A204.1 (cell line): ENCODE results near the gene TLX3.
"Not testable (repeated sequence)": the region's sequence is repeated elsewhere in the genome, so short reads cannot be mapped to it uniquely, and the experiment has no call there.

ENCODE experiments used
- FAIRE-seq: peaks from 2 replicates; lab custom pipeline; 2012; peaks lifted over from hg19 to GRCh38; lab: Jason Lieb, UNC

Gene TLX3

DNA sequence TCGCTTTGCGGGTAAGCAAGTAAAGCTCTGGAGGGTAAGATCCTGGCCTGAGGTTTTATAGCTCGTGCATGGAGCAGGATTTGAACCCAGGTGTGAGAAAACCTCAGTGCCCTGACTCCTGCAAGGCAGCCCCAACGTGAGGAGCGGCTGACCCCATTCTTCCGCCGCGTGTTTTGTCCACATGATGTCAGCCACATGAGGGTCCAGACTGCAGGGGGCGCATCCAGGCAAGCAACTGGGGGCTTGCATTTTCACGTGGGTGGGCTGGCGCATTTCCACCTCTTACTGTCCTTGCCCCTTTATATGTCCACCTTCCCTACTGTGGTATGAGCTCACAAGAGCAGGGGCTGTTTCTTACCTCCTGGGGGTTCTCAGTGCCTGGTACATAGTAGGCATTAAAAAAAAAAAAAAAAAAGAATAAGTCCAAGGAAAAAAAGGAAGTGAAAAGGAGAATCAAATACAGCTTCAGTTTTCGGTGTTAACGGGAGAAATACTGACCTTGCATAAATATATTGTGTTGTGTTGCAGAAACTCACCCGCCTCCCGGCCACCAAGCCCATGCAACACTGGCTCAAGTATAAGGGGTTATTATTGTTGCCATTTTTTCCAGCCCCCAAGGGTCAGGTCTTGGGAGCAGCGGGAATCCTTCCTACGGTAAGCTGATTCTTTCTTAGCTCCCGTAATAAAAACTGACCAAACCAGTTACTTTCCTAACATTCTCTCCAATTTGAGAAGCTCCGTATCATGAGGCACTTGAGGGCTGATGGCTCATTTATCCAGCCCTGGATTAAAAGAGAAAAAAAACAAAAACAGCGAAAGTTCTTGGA, 15.0 kb downstream of the TLX3 start:
- no peak for FAIRE-seq

DNA sequence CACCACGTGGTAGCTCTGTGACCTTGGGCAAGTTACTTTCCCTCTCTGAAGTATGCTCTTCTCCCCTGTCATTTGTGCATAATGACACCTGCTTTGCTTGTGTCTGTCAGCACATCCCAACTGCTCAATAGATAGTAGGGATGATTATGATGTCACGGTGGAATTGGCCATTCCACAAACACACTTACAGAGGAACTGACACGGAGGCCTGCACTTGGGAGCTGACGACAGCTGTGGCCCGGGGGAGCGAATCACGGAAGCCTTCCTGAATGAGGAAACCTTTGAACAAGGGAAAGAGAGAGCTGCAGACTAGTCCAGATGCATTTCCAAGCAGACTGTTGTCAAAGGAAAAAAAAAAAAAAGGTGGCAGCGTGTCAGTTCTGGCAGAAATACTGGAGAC, 21.0 kb downstream of the TLX3 start:
- FAIRE-seq: no peak

DNA sequence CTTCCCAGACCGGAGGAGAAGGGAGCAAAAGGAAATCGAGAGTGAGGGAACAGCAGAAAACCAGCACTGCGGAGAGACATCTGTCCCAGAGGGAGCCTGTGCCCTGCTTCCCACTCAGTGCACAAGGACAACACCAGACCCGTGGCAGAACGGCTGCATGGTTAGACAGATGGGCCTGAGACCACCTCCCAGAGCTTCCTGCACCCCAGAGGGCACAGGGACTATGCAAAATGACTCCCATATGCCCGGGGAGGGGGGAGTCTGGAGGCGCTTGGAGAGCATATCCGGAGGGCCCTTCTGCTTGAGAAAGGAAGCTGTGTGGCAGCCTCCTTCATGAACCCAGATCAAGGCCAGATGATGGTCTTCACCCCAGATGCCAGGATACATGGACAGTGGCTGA, 26.6 kb downstream of the TLX3 start:
- FAIRE-seq: no peak

DNA sequence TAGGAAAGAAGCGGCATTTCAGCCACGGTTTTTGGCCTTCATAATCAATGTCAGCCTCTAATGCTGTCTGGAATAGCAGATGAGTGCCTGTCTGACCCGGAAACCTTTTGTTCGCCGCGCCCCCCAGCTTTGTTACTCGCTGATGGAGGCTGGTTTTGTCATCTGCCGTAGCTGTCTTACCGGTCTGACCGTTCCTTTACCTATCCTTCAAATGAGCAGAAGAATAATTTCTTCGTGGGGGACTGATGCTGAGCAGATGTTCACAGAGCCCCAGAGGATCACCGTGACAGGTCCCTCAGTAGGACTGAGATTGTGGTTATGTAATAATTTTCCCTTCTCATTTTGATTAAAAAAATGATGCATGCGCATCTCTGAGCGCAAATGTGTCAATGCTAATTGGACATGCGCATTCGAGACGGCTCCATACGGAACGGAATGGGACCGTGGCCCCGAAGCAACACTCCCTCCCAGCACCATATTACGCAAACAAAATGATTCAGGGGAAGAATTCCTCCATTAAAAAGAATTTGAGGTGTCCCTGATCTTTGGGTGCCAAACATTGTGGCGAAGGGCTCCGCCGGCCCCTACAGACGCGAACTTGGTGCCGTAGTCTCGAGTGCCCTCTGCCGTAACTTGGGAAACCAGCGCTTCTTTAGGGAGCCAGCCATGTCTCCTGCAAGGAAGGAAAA, 27.6 kb downstream of the TLX3 start:
- FAIRE-seq: peak; percentile 77

DNA sequence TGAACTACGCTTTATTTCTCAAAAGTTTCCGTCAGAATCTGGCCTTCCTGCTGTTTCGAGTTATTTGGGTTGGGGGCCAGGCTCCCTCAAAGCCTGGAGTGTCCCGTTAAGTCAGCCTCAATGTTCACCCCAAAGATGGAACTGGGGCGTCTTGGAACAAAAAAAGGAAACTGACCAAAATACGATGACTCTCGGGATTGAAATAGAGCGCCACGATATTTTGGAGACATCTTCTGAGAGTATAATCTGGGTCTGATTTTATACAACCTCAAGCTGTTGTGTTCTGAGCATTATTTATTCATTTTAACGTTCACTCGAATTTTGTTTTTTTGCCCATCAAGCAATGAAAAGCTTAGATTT, 28.1 kb downstream of the TLX3 start:
- FAIRE-seq: no peak

DNA sequence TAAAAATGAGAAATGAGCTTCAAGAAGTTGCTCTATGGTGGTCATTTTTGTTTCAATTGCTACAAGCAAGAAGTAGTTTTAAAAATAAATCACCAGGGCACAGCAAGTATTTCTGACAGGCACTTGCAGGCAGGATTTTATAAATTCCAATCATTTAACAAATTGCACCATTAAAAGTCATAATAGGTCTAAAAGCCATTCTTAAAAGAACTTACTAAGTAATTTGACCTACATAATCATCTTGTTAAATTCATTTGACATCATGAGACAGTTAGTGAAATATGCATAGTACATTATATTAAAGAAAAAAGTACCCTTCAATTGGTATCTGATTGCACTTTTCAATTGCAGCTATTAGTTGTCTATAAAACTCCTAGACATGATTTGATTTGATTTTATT, 31.0 kb downstream of the TLX3 start:
- FAIRE-seq: peak; percentile 11

DNA sequence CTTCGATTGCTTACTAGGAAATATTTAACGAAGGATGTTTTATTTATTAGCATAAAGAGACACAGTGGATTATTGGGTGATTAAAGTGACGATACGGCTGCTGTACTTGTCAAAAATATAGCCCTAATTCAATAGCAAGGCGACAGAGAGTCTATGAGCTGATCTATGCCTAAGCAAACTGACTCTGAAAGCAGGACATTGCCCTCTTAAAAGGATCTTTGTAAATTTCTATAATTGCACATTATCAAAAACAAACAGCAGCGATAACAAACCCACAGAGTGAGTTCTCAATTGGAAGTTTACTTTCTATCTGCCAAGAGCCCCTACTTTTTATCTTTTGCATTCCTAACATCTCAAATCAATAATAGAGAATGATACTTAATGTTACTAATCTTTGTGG, 31.4 kb downstream of the TLX3 start:
- no peak for FAIRE-seq

DNA sequence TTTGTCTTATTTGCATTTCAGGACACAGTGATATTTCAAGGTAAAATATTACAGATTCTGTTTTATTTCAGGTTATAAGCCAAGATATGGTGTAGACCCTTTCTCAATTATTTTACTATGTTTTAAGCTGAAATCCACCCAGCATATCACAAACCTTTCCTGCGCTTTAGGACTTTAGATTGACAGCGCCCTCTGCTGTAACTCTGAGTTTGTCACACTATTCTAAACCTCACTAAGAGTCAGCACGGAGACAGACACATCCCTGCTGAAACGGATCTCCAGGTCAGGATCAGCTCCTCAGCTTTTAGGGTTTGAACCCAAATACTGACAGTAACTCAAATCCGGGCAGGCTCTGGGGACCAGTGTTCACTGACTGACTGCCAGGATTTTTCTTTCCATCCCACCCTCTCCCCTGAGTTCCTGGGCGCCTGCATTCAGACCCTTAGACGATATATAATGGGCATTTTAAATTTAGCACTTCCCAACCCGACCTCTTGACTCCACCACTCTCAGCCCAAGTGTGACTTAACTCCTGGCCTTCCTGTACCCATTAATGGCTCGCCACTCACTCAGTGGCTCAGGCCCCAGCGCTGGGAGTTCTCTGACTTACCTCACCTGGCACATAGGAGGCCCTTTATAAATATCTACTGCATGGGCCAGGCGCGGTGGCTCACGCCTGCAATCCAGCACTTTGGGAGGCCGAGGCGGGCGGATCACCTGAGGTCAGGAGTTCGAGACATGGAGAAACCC, 33.5 kb downstream of the TLX3 start:
- peak; percentile 95 for FAIRE-seq

DNA sequence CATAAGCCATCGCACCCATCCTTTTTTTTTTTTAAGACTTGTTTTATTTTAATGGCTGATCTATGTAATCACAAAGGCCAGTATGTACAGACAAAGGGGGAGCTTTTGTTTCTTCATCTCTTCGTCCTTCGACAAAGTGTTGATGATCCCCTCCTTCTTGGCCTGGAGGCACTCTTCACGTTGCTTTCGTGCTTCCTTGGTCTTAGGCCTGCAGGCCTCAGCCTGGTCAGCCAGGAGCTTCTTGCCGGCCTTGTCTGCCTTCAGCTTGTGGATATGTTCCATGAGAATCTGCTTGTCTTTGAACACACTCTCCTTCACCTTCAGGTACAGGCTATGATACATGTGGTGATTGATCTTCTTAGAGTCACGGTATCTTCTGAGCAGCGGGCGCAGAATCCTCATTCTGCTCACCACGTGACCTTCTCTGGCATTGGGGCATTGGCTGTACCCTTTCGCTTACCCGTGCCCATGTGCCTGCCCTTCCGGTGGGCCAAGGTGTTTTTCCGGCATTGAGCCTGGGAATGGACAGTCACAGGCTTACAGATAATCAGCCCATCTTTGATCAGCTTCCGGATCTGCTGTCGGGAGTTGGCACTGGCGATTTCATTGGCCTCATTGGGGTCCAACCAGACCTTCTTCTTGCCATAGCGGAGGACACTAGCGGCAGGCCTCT, 36.0 kb downstream of the TLX3 start:
- FAIRE-seq: no peak

DNA sequence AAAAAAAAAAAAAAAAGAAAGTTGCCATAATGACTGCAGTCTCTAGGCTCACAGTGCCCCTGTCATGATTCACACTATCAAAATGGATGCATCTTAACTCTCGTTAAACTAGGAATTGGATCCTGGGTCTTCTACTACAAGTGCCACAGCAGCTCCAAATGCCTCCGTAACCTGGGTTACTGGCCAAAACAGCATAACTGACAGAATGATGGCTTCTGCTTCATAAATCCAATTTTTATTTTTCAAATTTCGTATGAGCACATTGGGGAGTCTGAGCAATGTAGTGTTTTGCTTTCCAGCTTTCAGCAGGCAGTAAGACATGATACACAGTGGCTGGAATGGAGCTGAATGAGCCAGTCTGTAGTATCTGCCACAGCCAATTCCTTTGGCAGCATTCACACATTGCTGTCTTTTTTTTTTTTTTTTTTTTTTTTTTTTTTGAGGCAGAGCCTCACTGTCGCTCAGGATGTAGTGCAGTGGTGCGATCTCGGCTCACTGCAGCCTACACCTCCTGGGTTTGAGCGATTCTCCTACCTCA, 42.6 kb downstream of the TLX3 start:
- no peak for FAIRE-seq

DNA sequence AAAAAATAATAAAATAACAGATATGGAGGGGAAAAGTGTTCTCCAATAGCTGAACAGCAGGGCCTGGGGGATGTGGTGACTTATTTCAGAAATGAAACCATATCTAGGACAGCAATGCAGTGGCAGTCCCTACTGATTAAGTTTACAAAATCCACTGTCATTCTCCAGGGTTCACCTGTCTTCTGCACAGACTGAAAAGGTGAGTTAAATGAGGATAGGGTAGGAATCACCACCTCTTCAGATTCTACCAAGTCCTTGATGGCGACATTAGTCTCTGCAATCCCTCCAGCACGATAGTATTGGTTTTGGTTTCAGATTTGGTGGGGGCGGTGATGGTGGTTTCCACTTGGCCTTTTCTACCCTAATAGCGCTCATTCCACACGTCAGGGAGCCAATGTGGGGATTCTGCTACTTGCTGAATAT, 46.3 kb downstream of the TLX3 start:
- no peak for FAIRE-seq

DNA sequence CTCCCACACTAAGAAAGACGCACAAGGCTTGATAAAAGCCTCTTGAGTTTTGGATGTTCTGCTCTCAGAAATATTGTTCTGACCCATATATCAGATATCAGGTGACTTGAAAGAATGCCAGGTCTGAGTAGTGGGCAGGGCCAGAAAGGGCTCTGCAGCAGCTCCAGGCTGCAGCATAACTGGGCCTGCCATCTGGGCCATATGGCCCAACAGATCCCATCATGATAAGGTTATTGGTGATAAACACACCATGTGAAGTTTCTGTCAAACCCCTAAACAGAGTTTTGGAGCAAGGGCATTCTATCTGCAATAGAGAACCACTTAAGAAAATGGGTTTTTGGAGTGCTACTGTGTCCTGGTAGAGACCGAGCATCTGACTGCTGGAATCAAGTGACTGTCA, 48.8 kb downstream of the TLX3 start:
- no peak for FAIRE-seq

DNA sequence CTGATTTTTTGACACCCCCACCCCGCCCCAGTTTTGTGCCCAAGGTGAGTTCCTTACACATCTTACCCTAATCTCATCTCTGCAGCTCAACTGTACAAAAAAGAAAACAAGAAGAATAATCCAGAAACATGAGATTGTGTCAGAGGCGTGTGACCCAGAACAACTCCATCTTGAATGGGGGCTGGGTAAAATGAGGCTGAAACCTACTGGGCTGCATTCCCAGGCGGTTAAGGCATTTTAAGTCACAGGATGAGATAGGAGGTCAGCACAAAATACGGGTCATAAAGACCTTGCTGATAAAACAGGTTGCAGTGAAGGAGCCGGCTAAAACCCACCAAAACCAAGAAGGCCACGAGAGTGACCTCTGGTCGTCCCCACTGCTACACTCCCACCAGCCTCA, 52.1 kb downstream of the TLX3 start:
- FAIRE-seq: not testable (repeated sequence)
